Measurements from ENCODE around the gene MIGA1.
"Not testable (repeated sequence)": the region's sequence is repeated elsewhere in the genome, so short reads cannot be mapped to it uniquely, and the experiment has no call there.

The MIGA1 gene

DNA sequence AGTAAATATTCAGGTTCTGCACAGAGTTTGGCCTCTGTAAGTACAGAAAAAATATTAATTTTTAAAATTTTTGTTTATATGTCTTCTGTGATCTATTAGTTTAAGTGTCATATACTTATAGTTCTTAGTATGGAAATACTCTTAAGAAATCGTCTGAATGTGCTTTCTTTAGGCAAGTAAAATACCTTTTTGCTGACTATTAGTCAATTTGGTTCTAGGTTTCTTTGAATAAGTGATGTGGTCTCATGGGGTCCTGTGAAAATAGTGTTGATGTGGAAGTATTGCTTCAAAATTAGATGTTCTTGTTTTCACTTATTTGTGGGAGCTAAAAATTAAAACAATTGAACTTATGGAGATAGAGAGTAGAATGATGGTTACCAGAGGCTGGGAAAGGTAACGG, 23.9 kb downstream of the MIGA1 start:
- no peak for DNase-seq

DNA sequence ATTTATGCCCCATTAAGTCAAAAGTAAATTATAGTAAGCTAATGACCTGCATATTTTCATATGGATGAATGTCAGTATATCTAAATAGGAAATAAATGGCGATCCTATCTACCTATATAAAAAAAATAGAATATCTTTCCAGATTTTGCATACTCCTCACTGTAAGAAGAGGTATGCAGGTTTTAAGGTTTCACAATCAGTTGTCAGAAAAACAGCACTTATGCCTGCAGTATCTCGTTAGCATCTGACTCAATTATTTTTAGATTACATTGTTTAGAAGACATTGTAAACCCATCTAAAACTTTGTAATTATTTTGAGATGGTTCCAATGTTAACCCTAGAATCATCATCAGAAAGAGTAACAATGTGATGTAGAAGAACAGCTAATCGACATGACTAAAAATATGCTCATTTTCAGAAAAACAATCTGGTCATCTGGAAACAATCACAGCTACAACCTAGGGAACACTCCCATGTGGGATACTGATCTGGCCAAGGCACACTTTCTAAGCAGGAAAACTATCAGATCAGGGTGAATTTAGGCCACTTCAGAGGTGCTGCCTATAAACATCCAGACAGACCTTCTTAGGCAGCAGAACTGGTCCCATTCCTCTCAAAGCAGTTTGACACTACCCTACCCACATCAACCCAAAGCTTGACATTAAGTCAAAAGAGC, 30.5 kb downstream of the MIGA1 start:
- DNase-seq, result not testable (repeated sequence)

DNA sequence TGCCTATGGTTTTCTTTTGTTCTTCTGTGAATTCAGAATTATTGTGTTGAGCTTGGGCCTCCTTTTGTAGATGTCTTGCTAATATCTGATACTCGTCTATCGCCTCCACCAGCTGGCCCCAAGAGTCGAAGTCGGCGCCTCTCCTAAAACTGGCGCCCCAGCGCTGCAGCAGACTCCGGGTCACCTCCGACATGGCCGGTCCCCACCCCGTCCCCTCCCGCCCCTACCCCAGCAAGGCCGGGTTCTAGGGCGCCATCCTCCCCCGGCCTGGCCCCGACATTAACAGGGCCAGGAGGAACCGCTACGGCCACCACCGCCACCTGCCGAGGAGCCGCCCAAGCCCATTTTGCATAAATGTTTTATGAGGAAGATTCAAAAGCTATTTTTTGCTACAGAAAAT, 32.1 kb downstream of the MIGA1 start:
- DNase-seq, result not testable (repeated sequence)

DNA sequence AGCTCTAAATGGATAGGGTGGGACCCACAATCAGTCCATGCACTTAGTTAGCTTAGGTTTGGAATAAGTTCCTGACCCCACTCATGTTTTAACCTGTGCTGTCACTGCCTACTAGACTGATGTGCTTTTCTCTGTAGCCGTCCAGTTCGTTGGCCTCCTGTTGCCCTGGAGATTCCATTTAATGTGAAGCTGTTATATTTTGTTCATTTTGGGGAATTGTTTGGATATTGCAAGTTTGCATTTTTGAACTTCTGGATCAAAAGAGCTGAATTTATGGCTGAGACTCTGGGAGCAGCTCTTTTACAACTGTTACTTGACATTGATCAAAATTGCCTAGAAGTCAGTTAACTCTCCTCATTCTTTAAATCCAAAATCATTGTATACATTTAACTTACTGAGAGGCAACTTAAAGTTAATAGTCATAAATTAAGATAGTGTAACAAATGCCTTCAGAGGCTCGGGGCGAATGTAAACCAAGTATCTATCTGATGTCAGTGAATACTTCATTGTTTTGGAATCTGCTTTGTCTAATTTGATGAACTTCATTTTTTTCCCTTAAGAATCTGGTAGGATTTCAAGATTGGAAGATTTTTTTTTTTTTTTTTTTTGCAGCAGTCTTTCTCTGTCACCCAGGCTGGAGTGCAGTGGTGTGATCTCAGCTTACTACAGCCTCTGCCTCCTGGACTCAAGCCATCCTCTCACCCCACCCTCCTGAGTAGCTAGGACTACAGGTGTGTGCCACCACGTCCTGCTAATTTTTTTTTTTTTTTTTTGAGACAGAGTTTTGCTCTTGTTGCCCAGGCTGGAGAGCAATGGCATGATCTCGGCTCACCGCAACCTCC, 38.1 kb downstream of the MIGA1 start:
- no peak for DNase-seq

DNA sequence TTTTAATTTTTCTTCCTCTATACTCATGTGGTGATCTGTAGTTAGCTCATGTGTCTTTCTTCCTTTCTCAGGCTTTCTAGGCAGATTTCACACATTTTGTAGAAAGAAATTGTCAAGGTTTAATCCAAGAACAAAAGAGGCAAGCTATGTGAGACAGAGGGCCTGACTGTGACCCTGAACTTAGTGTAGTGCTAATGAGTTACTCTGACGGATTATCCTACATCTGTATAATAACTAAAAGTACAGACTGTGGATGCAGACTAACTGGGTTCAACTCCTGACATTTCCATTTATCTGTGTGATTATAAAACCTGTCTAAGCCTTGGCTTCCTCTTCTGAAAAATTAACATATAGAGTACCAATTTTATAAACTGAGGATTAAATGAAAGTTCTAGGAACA, 40.7 kb downstream of the MIGA1 start:
- no peak for DNase-seq

DNA sequence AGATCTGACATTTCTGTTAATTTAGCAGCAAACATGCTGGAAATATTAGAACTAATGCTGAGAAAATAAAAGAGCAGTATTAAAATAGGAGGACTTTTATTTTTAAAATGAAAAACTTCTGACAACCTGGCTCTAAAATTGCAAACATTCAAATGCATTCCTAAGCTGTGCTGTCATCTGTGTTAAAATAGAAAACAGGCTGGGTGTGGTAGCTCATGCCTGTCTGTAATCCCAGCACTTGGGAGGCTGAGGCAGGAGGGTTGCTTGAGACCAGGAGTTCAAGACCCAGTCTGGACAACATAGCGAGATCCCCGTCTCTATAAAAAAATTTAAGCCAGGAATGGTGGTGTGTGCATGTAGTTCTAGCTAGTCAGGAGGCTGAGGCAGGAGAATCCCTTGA, 44.6 kb downstream of the MIGA1 start:
- no peak for DNase-seq

DNA sequence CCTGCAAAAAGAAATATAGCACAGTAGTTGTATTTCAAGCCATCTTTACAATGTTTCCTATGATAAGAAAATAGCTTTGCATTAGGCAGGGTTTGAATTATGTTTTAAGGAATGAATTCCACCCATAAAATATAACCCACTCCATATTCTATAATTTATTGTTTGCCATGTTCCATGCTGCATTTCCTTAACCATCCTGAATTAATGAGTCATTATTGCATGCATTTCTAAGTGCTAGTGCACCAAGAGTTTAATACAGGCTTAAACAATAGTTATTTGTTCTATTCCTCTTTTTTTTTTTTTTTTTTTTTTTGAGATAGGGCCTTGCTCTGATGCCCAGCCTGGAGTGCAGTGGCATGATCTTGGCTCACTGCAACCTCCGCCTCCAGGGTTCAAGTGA, 45.2 kb downstream of the MIGA1 start:
- no peak for DNase-seq

DNA sequence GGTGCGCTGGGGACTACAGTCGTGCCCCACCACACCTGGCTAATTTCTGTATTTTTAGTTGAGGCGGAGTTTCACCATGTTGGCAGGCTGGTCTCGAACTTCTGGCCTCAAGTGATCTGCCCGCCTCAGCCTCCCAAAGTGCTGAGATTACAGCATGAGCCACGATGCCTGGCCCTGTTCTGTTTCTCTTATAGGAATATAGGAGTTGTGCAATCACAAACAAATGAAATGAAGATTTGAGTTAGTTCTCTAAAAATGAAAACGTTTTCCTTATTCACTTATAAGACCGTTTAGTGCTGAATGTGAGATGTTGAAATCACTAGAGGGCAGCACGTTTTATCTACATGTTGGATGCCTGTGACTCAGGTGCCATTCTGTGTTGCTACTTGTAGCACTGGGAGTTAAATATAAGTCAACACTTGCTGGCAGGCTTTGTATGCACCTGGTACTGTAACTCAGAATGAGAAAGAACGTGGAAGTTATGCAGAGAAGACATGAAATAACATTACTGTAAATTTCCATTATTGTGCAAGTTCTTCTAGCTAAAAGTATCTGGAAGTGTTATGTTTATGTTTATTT, 45.8 kb downstream of the MIGA1 start:
- DNase-seq, result peak; percentile 76

DNA sequence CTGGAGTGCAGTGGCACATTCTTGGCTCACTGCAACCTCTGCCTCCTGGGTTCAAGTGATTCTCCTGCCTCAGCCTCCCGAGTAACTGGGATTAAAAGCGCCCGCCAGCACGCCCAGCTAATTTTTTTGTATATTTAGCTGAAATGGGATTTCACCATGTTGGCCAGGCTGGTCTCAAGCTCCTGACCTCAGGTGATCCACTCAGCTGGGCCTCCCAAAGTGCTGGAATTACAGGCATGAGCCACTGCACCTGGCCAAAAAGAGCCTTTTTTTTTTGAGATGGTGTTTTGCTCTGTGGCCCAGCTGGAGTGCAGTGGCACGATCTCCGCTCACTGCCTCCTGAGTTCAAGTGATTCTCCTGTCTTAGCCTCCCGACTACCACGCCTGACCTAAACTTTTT, 47.4 kb downstream of the MIGA1 start:
- not testable (repeated sequence) for DNase-seq

DNA sequence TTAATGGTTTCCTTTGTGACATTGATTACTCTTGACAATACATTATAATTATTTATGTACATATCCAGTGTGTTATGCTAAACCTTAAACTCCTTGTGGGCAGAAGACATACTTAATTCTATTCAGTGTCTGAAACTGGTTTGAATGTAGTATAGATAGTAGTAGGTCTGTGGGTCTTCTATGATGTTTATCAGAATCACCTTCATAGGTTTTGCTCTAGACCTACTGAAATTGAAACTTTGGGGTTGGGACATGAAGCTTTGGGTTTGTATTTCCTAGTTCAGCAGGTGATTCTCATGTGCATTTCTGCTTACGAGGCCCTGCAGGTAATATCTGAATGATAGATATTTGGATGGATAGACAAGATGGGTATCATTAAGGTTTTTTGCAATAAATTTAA, 48.6 kb downstream of the MIGA1 start:
- no peak for DNase-seq

DNA sequence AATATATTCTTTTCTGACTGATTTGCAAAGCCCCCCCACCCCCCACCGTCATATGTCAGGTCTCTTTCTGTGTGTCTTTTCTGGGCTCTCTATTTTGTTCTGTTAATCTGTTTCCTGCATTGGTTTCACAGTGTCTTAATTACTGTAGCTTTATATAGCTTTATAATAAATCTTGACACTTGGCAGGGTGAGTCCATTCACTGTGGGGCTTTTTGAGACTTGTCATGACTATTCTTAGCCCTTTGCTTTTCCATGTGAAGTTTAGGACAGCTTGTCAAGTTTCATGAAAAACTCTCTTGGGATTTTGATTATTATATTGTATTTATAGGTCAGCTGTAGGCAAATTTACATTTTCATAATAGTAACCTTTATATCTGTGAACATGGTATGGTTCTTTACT, 50.4 kb downstream of the MIGA1 start:
- peak; percentile 59 for DNase-seq

DNA sequence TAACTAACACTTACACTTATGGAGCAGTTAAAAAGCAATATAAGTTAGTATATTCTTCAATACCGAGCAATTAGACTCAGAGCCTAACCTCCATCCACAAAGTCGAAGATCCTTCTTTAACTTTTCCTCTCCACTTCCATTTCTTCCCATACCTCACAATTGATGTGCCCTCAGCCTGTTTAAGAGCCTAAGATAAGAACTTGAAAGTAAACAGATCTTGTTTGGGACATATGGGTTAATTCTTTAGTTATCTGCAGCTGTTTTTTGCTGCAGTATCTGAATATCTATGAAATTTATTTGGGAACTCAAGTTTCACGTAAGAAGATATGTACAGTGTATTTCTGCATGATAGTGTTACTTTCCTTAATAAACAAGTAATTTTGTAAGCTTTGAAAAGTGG, 51.5 kb downstream of the MIGA1 start:
- DNase-seq, result no peak

DNA sequence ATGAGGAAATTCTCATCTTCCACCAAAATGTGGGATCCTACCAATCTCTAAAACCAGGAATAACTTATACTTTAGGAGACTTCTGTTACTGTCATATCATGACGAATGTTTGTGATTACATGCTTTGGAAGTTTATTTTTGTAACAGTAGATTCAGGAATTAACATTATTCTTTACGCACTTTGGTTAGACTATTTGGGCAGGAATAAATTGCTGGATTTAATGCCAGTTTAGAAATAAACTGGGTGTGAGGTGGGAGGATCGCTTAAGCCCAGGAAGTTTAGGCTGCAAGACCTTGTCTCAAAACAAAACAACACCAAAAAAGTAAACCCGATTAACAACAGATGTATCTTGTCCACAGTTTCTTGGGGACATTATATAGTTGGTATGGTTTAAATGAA, 52.1 kb downstream of the MIGA1 start:
- no peak for DNase-seq

DNA sequence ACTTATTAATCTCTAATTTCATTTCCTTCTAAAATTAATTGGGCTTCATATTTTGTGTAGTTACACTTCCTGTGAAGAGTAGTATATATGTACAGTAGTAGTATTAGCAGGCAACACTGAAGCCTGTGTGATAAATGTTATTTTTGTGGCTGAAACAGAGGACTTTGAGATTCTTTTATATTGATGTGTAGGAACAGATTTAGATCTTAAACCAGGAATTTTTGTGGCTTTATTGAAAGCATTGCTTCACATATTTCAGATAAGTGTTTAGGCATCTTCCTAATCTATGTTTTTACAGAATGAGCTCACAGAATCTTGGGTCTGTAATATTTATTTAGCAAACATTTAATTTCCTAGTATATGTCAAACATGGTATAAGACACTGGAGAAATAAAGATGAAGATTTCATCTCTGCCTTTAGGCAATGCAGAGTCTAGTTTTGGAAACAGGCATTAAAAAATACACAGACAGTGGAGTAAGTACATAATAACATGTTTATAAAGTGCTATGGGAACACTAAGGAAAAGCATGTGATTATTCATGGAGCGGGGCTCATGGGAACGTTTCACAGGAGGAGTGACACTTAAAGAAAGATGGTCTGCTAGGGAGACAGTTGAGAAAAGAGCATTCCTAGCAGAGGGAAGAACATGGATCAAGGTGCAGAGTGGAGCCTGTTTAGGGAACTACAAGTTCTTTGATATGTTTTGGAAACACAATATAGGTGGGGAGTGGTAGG, 52.7 kb downstream of the MIGA1 start:
- no peak for DNase-seq

DNA sequence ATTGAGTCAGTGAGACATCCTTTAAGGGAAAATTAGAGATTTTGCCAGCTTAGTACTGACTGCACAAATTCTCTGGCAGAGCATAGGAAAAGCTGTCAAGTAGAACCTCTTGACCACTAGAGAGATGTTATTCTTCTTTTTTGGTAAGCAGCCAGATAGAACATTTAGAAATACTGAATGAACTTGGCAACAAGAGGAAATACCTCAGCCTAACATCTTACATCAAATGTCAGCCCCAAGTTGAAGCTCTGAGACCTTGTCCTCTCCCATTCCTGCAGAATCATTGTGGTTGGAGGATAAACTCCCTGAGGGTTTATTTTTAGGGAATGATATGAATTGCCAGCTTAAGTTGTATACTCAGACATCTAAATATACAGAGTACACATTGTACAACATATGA, 53.5 kb downstream of the MIGA1 start:
- DNase-seq, result no peak

DNA sequence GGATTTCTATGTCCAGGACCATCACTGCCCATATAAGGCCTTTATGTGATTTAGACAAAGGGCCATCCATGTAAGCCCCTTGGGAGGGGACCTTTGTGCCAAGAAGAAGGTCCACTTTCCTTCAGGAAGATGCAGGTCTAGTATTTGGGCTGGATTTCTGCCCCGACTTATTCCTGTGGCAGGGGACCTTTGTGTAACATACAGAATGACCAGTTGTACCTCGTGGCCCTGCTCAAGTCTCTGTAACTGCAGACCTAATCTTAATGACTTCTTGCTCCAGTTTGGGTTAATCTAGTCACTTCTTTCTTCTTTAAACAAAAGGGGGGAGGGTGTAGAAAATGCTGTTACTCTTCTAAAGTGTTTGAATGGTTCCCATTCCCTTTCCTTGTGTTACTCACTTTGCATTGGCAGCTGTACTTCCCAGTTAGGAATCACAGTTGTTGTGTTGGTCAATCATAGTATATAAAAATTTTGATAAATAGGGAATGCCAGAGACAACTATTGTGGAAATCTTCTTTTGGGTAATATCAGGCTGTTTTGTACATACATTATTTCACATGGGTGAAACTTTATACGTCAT, 54.2 kb downstream of the MIGA1 start:
- no peak for DNase-seq

DNA sequence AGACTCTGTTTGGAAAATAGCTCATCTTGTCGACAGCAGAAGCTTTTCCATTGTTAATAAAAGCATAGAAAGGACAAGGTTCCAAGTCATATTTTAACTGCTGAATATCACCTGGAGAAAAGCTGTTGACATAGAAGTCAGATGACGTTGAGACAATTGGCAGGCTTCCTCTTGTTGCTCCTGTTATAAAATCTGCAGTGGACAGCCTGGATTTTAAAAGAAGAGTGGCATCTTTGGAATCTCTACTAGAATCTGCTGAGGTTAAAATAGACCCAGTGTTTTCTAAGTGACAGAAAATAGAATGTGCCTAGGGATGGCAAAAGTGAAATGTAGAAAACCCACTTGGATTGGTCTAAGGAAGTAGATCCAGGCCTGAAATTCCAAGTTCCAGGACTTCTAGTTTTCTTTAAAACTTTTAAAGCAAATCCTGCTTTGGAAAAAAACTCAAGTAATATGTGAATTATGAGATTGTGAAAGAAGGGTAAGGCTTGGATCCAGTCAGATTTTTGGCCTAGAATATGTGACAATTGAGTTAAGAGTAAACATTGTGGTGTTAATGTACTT, 55.4 kb downstream of the MIGA1 start:
- DNase-seq, result peak; percentile 98

DNA sequence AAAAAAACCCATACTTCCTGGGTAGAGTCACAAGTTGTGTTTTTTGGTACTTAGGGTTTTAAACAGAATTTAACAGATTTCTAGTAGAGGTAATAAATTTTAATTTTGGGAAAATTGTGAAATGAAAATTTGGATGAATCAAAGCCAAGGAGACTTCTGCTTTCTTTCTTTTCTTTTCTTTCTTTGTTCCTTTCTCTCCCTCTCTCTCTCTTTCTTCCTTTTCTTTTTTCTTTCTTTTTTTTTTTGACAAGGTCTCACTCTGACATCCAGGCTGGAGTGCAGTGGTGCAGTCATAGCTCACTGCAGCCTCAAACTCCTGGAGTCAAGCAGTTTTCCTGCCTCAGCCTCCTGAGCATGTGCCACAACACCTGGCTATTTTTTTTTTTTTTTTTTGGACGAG, 62.1 kb downstream of the MIGA1 start:
- no peak for DNase-seq

DNA sequence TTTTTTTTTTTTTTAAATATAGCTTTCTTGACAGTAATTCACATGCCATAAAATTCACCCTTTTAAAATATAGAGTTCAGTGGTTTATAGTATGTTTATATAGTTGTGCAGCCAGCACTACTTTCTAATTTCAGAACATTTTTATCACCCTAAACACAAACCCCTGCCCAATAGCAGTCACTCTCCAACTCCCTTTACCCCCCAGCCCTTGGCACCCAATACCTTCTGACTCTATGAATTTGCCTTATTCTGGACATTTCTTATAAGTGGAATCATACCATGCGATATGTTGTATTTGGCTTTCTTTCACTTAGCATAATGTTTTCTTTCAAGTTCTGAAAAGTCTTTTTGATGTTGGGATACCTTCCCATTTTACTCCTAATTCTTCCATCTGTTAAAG, 66.5 kb downstream of the MIGA1 start:
- no peak for DNase-seq

DNA sequence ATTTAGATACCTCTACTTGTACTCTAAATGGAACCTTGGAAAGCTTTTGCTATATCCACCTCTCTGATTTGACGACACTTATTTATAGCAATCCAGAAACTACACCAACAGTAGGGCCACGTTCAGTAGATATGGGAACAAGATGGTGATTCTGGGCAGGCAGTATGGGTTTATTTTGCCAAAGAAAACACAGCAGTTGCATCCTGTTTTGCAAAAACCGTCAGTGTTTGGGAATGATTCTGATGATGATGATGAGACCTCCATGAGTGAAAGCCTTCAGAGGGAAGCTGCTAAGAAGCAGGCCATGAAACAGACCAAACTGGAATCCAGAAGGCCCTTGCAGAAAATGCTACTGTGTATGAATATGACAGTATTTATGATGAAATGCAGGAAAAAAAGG, 67.5 kb downstream of the MIGA1 start:
- DNase-seq, result no peak

DNA sequence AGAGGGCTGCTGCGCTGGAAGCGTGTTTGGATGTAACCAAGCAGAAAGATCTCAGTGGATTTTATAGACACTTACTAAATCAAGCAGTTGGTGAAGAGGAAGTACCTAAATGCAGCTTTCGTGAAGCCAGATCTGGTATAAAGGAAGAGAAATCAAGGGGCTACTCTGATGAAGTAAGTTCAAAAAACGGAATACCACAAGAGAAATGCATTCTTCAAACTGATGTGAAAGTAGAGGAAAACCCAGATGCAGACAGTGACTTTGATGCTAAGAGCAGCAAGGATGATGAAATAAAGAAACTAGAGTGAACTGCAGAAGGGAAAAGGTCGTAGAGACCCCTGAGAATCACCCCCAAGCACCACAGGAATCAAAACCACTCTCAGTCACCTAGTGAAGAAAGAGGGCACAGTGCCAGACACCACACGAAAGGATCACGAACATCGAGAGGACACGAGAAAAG, 68.2 kb downstream of the MIGA1 start:
- no peak for DNase-seq

DNA sequence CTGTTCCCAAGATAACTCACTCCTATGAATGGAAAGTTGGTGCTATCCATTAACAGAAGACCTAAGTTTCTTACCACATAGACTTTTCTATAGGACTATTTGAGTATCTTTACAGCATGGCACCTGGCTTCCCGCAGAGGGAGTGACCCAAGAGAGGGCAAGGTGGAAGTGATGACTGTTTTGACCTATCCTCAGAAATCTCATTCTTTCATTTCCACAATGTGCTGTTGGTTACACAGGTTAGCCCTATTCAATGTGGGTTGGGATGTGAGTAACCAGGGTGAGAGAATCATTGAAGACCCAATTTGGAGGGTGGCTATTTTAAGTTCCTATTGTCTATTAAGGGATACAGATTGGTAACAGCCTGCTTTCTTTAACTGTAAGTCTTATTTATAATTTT, 70.6 kb downstream of the MIGA1 start:
- no peak for DNase-seq

DNA sequence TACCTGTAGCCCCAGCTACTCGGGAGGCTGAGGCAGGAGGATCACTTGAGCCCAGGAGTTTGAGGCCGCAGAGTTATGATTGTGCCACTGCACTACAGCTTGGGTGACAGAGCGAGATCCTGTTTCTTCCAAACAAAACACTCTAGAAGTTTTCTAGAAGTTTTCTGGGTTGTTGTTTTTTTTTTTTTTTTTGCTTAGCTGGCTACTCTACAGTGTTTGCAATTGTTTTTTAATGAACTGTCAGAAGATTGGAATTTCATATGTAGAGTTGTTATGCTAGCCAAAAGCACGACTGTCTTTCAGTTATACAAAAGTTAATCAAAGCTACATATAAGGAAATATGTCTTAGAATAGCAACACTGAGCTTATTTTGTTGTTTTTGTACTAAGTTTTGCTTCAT, 78.1 kb downstream of the MIGA1 start:
- DNase-seq, result no peak

Data from NCI-H526 treated with DMSO at 0.1 percent for 48 hours (cell line).